Non-pigmented ciliary epithelial cell (primary cell): ENCODE data around the gene ANKRA2.
A peak's percentile ranks its signal among the peaks of the same experiment; 100 is the strongest.

Source experiments
- DNase-seq: peaks from one replicate; pipeline ENCODE4 v3.0.0-alpha.2; 2010; ENCODE audit warnings: low read depth

The ANKRA2 gene

DNA sequence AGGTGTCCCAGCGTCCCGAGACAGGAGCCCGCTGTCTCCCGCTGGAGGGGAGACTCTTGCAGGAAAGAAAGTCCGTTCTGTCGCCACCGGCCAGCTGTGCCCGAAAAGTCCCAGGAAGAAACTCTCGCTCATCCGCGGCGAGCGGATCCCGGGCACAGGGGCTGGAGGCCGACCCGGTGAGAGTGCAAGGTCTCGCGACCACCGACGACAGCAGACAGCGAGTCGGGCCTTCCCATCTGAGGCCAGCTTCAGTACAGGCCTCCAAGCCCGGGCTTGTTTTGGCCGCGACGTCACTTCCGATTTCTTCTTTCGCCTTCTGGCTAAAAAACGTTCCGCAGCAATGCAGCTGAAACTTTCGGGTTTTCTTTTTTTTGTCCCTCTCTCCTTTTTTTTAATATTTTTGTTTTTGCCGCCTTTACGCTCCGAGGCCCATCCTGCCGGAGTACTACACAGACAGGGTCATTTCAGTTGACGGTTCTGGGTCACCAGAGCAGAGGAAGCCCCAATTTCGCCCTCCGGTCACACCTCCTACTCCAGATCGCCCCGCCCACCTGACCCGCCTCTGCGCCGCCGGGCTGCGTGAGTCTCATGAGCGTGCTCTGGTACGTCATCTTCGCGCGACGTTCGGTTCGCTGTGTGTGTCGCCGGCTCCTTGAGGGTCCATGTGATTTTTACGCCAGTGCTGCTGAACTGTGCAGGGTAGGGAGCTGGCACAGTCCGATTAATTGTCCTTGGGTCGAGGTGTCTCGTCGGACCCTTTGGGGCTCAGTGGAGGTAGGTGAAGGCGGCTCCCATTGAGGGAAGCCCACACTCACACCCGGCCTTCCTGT is at the start of gene ANKRA2, which contains the start of gene UTP15:
Gene ANKRA2, minus strand, starts transcription at position 501 of the 830 bp plus-strand sequence. CDS start 2,758 bp downstream, outside the sequence.
Gene UTP15, plus strand, starts transcription at position 605 of the 830 bp plus-strand sequence. CDS start 1,602 bp downstream, outside the sequence.
- DNase-seq: peak; percentile 91

- DNase-seq: no peak
Observed at GRCh38 chr5:73615085-73615484, 49.6 kb upstream of the ANKRA2 start.

- no peak for DNase-seq
Observed at GRCh38 chr5:73612799-73613198, 47.4 kb upstream of the ANKRA2 start.

DNA sequence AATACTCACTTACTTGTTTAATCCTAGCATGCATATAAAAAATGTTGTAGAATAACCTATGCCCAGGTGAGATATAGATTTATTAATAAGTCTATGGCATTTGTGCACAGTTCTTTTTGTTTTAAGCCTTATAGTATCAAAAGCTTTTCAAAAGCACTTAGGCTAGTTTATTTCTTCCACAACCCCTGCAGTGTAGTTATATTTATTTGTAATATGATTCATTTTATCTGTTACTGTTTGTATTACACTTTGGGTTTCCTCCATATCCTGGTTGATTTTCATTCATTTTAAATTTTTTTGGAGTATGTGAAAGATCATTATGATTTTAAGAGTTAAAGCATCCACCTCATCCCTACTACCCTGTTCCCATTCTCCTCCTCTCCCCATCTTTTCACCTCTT is 41.8 kb upstream of the ANKRA2 start:
- no peak for DNase-seq

GRCh38 chr5:73606206-73606753 is 40.8 kb upstream of the ANKRA2 start:
- DNase-seq: no peak

DNA sequence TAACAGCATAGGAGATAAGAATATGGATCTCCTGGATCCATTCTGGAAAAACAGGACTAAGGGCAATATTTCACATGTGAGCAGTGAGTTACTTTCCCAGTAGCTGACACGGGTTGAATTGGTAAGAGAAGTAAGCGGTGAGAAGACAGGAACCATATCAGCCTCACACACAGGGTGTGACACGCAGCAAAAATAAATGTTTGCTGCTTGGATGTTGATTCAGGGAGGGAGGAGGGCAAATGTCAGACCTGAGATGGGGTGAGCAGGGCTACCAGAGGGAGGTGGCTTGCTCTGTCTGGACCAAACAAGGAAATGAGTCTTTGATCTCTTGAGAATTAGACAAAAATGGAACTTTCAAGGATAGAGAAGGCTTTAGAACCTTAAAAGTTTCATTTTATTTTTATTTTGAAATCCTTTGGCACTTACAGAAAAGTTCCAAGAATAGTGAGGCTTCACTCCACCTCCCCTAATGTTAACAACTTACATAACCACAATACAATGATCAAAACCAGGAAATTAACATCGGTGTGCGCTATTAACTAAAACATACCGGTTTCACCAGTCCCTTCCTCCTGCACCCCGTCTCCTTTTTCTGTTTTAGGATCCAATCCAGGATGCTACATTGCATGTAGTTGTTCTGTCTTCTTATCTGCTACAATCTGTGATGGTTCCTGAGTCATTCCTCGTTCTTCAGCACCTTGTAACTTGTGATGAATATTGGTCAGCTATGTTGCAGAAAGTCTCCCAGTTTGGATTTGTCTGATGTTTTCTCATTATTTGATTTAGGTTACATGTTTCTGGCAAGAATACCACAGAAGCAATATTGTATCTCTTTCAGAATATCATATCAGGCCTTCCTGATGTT is 40.0 kb upstream of the ANKRA2 start:
- no peak for DNase-seq

GRCh38 chr5:73603998-73604397 is 38.6 kb upstream of the ANKRA2 start:
- no peak for DNase-seq

DNA sequence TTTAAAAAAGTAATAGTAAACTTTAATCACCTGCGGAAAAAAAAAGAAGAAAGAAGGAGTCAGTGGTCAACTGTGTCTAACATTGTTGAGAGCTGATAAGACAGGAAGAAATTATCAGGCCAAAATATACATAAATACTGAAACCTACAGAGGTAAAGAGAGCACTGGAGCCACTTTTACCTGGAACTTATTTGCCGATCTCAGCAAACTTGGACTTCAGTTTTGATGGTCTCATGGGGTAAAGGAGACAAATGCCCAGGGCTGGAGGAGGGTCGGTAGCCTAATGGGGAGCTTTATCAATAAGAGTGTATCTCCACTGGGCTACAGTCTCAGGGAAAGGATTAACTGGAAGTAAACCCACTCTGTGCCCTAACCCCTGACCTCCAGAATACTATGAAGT is 33.9 kb upstream of the ANKRA2 start:
- no peak for DNase-seq

DNA sequence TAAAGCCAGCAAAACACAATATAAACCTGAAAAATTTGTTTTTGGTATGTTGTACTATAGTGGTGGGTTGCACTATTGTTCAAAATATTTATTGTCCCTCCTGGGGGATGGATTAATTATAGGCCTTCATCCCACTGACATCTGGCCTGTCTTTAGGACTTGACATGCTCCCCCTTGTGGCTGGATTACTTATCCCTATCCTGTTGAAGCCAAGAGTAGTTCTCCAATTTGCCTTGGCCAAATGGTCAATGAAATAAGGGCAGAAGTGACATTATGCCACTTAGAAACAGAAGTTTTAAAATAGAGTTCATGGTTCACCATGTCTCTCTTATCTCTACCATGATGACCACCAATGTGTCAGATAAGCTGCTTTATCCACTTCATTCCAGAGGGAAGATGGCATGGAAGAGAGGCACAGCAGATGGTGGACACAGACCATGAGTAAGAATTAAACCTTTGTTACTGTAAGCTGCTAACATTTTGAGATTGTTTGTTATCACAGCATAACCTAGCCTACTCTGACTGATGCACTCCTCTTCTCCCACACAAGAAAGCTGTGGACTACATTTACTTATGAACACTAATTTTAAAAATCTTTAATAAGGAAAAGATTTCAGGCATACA is 31.4 kb upstream of the ANKRA2 start:
- no peak for DNase-seq

DNA sequence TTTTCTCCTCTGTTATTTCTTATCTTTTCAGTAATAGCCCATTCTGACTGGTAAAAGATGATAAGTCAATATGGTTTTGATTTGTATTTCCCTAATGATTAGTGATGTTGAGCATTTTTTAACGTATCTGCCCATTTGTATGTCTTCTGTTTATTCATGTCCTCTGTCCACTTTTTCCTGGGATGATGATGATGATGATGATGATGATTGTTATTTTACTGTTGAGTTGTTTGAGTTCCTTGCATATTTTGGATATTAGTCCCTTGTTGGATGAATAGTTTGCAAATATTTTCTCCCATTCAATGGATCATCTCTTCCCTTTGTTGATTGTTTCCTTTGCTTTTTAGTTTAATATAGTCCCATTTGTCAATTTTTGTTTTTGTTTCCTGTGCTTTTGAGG is 27.1 kb upstream of the ANKRA2 start:
- DNase-seq: peak; percentile 23

GRCh38 chr5:73591698-73592501 is 26.5 kb upstream of the ANKRA2 start:
- no peak for DNase-seq

DNA sequence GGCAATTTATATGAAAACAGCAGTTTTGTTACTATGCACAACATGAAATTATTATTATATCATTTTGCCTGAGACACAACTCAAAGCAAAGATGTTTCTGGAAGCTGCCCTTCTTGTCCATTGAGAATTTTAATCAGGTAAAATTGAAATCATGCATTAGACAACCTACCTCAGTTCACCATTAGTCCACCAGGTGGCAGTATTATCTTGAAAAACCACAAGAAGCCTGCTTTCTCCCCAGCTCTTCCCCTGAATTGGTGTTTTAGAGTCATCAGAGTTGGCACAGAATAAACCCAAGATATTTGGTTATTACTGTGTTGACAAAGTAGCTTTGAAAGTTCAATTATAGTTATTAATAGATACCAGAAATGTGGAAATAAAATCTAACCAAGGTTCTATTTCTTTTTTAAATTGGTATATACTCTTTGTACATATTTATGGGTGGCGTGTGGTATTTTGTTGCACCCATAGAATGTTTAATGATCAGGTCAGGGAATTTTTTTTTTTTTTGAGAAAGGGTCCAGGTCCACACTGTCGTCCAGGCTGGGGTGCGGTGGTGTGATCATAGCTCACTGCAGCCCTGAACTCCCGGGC is 25.8 kb upstream of the ANKRA2 start:
- DNase-seq: peak; percentile 81

DNA sequence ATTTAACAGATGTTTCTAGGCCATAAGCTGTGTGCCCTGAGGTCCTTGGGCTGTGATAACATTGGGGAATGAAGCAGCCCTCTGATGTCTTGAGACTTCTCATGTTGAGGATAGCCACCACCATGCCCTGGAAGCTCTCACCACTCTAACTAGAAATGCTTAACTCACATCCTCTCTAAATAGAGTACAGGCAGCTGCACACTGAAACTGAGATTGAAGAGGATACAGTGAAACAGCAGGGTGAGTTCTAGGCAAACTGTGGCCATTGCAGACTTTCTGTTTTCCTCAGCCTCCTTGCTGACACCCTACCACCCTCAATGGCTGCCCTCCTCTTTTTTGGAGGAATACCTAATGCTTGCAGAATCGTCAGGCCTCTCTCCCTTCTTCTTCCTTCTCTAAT is 22.5 kb upstream of the ANKRA2 start:
- no peak for DNase-seq

DNA sequence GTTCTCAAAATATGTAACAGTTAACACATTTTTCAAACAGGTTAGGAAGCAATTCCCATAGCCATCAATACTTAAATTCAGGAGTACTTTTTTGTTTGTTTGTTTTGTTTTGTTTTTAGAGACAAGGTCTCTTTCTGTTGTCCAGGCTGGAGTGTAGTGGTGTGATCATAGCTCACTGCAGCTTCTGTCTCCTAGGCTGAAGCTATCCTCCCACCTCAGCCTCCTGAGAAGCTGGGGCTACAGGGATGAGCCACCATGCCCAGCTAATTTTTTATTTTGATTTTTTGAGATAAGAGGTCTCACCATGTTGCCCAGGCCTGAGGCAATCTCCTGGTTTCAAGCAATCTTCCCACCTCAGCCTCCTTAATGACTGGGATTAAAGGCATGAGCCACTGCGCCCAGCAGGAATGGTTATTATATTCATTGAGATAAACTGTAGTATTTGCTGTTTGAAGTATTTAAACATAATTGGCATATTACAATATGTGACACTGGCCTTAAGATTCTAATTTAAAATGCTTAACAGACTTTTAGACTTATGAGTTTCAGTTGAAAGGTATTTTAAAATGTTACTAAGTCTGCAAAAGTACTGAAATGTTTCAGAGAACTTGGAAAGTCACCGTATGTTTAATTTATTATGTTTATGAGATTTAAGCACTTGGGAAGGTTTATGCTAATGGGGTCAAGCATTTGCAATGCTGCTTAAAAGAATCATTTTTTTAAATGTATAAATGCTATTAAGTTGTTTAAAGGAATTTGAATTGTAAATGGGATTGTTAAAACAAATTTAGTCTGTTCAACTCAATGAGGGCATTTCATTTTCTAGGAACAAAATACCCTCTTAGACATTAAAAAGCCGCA is 17.1 kb upstream of the ANKRA2 start:
- no peak for DNase-seq

GRCh38 chr5:73565969-73566547 is 619 bp upstream of the ANKRA2 start:
- no peak for DNase-seq

DNA sequence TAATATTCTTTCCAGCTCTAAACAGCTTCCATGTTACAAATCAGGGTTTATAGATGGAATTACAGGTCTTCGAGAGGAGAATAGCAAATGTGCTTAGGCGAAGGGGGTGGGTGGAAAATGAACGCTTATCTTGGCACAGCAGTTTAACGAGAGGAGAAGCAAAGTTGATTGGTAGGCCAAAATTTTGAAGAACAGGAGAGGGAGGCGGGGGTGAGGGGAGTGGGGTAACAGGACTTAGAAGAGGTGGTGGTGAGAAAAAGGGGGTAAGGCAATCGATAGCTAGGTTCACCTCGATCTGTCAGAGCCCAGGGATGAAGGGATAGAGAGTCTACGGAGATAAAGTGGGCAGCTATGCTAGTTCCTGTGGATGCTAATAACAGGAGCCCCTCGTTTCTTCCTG is 764 bp downstream of the ANKRA2 start:
- DNase-seq: no peak

DNA sequence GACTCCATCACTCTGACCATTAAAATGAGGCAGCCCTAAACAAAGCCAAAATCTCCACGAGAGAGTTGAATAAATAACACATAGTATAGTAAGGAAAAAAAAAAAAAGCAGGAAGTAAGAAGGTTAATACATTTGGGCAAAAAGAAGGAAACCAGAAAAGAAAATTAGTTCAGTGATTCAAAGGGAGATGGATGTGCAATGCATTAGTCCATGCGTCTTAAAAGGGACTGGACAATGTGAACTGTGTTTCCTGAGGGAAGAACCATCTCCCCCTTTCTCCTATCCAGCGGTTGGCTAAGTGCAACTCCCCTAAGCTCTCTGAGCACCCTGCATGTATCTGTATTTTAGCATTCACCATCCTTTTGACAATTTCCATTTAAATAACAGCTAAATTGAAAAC is 1.4 kb downstream of the ANKRA2 start:
- DNase-seq: no peak

- no peak for DNase-seq
Observed at GRCh38 chr5:73558950-73559349, 6.5 kb downstream of the ANKRA2 start.

GRCh38 chr5:73552642-73553041 is 12.8 kb downstream of the ANKRA2 start:
- no peak for DNase-seq

- no peak for DNase-seq
Observed at GRCh38 chr5:73550016-73550415, 15.4 kb downstream of the ANKRA2 start.
